ENCODE data around the gene TFCP2L1. TPM values are rescaled to one million over a fixed set of nuclear protein-coding genes. Genes with fewer than 3 reads are reported as not detected.

Gene TFCP2L1
- total and polyA plus RNA-seq, 2 donors (not counting 3 experiments of a cell fraction or from before 2014, with no cell fraction given): not detected

GRCh38 chr2:121244616-121245015, 40.4 kb downstream of the TFCP2L1 start:
- ChIA-PET CTCF (no interaction called here), POLR2A (no interaction called here)
- Histone ChIP-seq H3K79me2 (ENCODE audit: control insufficient read depth, insufficient read depth, low read length) (no peaks in the 10 kb centered on the region), H3K4me2 (ENCODE audit: insufficient read depth, low read length) (no peak overlapping the region), H3K9ac (replicated peaks; ENCODE audit: extremely low read depth, insufficient read depth, low read length) (no peak overlapping the region), H3K36me3 (ENCODE audit: control insufficient read depth in 2 of 2, extremely low read depth in 1 of 2, insufficient read depth in 2 of 2, low read length in 2 of 2) (no peaks in the 10 kb centered on the region), H3K4me3 (replicated peaks in 1 of 3; ENCODE audit: insufficient read depth in 1 of 3, low read depth in 1 of 3, low read length in 3 of 3) (no peak overlapping the region), H3K9me1 (replicated peaks; ENCODE audit: control insufficient read depth, extremely low read depth, insufficient read depth, low read length) (no peaks in the 10 kb centered on the region), H2AFZ (ENCODE audit: low read depth, low read length) (no peak overlapping the region), H3K4me1 (ENCODE audit: control insufficient read depth, extremely low read depth, insufficient read depth, low read length) (no peaks in the 10 kb centered on the region), H4K20me1 (replicated peaks; ENCODE audit: control insufficient read depth, extremely low read depth, insufficient read depth, low read length) (no peaks in the 10 kb centered on the region), H3K9me3 (replicated peaks; ENCODE audit: control insufficient read depth, insufficient read depth, low read length) (no peaks in the 10 kb centered on the region), H3K27me3 (ENCODE audit: control insufficient read depth in 2 of 2, insufficient read depth in 2 of 2, low read length in 2 of 2) (no peaks in the 10 kb centered on the region), H3K27ac (ENCODE audit: insufficient read depth, low read depth, low read length) (no peak overlapping the region)
- DNase-seq (ENCODE audit: low read depth, low spot score) (no peak), FAIRE-seq (no peak)
- TF ChIP-seq EZH2 (IDR thresholded peaks at IDR 0.05; ENCODE audit: borderline replicate concordance, low read depth, low read length, severe bottlenecking) (no peak), JUN (IDR thresholded peaks at IDR 0.05; ENCODE audit: borderline replicate concordance, insufficient read depth, insufficient read length, low read depth) (no peak), POLR2AphosphoS5 (IDR thresholded peaks at IDR 0.05; ENCODE audit: insufficient read depth, low read depth, low read length) (no peak), CTCF (IDR thresholded peaks at IDR 0.05; ENCODE audit: extremely low read depth in 1 of 2, insufficient read depth in 1 of 2, low read depth in 1 of 2, low read length in 2 of 2) (no peak), POLR2A (IDR thresholded peaks at IDR 0.05; ENCODE audit: low read depth, low read length) (no peak), MAX (IDR thresholded peaks at IDR 0.05; ENCODE audit: insufficient read depth, insufficient read length) (no peak), FOS (IDR thresholded peaks at IDR 0.05; ENCODE audit: borderline replicate concordance, insufficient read depth, low read length) (no peak), GATA2 (IDR thresholded peaks at IDR 0.05; ENCODE audit: insufficient read depth, insufficient read length, low read depth, low read length) (no peak), MYC (IDR thresholded peaks at IDR 0.05; ENCODE audit: low read depth, low read length) (no peak)
- dilution Hi-C loops (cut with MboI; ENCODE audit: extremely low pct_ligation_motif_present, low sequenced_read_pairs): no loop called here
- no TSS peak for BruUV-seq (replicated peaks)
- intact Hi-C loops (cut with micrococcal nuclease): no loop called here

Measured in endothelial cell of umbilical vein (primary cell).